Upper lobe of left lung (tissue), 6 donors: Measurements from ENCODE around the gene DNPEP. TPM values are rescaled to one million over a fixed set of nuclear protein-coding genes. Genes with fewer than 3 reads are reported as not detected.
A peak's percentile ranks its signal among the peaks of the same experiment; 100 is the strongest.

Source experiments
- ATAC-seq, 2 donors: fragments of 200-7000 bp; cut with Tn5 transposase; one replicate each; pipeline ENCODE4 v1.9.1; 2022; ENCODE audit warnings: mild to moderate bottlenecking in 2 of 2, moderate library complexity in 2 of 2; ENCODE audit not compliant: low FRiP score in 2 of 2
- DNase-seq, 2 donors: peaks; one replicate each; pipeline ENCODE4 v3.0.0-alpha.2; 2019 to 2020
- H3K27ac ChIP-seq, 4 donors: fragments of 200-600 bp; sonication (generic); one replicate each; pipeline ENCODE4 v1.5.1; 2016 to 2019
- H3K27me3 ChIP-seq, 4 donors: fragments of 200-600 bp; sonication (generic); one replicate each; pipeline ENCODE4 v1.5.1; 2017 to 2019
- H3K36me3 ChIP-seq, 4 donors: fragments of 200-600 bp; sonication (generic); one replicate each; pipeline ENCODE4 v1.5.1; 2016 to 2019
- H3K4me1 ChIP-seq, 4 donors: fragments of 200-600 bp; sonication (generic); one replicate each; pipeline ENCODE4 v1.5.1; 2018 to 2019
- H3K4me3 ChIP-seq, 4 donors: fragments of 200-600 bp; sonication (generic); one replicate each; pipeline ENCODE4 v1.5.1; 2017 to 2019; ENCODE audit warnings: mild to moderate bottlenecking in 2 of 4, moderate library complexity in 1 of 4
- H3K9me3 ChIP-seq, 4 donors: fragments of 200-600 bp; sonication (generic); one replicate each; pipeline ENCODE4 v1.5.1; 2018 to 2019
- EP300 ChIP-seq, 4 donors: sonication (generic); formaldehyde crosslinking; IDR thresholded peaks; one replicate each; pipeline ENCODE4 v1.5.1; 2017; ENCODE audit warnings: antibody characterized with exemption in 4 of 4, control low read depth in 2 of 4
- POLR2A ChIP-seq, 4 donors: fragments of 450-650 bp; IDR thresholded peaks; one replicate each; pipeline ENCODE4 v1.5.1; 2016 to 2017; ENCODE audit warnings: antibody characterized with exemption in 4 of 4, mild to moderate bottlenecking in 2 of 4
- POLR2AphosphoS5 ChIP-seq, 2 donors: sonication (generic); formaldehyde crosslinking; IDR thresholded peaks; one replicate each; pipeline ENCODE4 v1.5.1; 2017; ENCODE audit warnings: antibody characterized with exemption in 2 of 2
- WGBS, 2 donors: methylation state at CpG; one replicate each; pipeline ENCODE4 v1.1.5; 2017 to 2018; 5-methylcytosine and 5-hydroxymethylcytosine counted together
- total RNA-seq, 6 donors: library from RNA; depleted of rRNA in 4 of 6; stranded (reverse); fragments of >200 nt in 4 of 6; gene quantifications; one replicate each; pipeline versions ENCODE4 v1.1.0 to v1.2.1, GENCODE V29; 2016 to 2021
- TF ChIP-seq, protein P1 (sequence below), 6 experiments: fragments of 450-650 bp in 4 of 6; fragments of 200-600 bp in 2 of 6; sonication (generic) in 2 of 6; IDR thresholded peaks; one replicate each; pipeline ENCODE4 v1.5.1; 2016 to 2019; ENCODE audit warnings: antibody characterized with exemption in 6 of 6
- donor health status: DM: no; HTN: no; CAD: no; lungs with moderate emphysema.
- donor health status: DM: no; HTN: yes; CAD: no; lungs with severe emphysema.

Gene DNPEP
- total RNA-seq, 6 donors from 2014 or later, result 31.9 to 141 (median 75.1) TPM

DNA sequence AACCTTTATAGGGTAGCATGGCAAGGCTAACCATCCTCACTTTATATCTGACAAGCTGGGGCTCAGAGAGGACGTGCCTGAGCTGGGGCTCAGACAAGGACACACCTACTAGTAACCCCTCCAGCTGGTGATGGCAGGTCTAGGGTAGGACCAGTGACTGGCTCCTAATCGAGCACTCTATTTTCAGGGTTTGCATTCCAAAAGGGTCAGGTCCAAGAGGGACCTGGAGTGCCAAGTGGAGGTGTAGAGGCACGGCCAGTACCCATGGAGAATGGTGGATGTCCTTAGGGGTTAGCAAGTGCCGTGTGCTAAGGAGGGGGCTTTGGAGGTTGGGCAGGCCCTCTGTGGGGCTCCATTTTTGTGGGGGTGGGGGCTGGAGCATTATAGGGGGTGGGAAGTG is 29.2 kb upstream of the DNPEP start:
- TF ChIP-seq, protein P1, sequence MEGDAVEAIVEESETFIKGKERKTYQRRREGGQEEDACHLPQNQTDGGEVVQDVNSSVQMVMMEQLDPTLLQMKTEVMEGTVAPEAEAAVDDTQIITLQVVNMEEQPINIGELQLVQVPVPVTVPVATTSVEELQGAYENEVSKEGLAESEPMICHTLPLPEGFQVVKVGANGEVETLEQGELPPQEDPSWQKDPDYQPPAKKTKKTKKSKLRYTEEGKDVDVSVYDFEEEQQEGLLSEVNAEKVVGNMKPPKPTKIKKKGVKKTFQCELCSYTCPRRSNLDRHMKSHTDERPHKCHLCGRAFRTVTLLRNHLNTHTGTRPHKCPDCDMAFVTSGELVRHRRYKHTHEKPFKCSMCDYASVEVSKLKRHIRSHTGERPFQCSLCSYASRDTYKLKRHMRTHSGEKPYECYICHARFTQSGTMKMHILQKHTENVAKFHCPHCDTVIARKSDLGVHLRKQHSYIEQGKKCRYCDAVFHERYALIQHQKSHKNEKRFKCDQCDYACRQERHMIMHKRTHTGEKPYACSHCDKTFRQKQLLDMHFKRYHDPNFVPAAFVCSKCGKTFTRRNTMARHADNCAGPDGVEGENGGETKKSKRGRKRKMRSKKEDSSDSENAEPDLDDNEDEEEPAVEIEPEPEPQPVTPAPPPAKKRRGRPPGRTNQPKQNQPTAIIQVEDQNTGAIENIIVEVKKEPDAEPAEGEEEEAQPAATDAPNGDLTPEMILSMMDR (IDR thresholded peaks at IDR 0.05), result no peak
- TF ChIP-seq EP300 (IDR thresholded peaks at IDR 0.05) (no peak), POLR2A (IDR thresholded peaks at IDR 0.05) (no peak), POLR2AphosphoS5 (IDR thresholded peaks at IDR 0.05) (no peak)
- no peak for DNase-seq
- Histone ChIP-seq H3K27me3 (peaks cover 0 to 17% (median 8%) of the 10 kb centered on the region in 4 donors), H3K4me1 (peaks cover 6 to 20% (median 11%) of the 10 kb centered on the region in 4 donors), H3K9me3 (peaks cover 0 to 7% (median 0%) of the 10 kb centered on the region in 4 donors), H3K4me3 (no peak overlapping the region), H3K27ac (peak overlapping the region in 1 of 4 donors; percentile 30), H3K36me3 (no peaks in the 10 kb centered on the region)
- WGBS, 2 donors, result 73 to 86% methylated on average over 4 of the region's 4 CpGs
- ATAC-seq, result peak in 1 of 2 donors; percentile 31

DNA sequence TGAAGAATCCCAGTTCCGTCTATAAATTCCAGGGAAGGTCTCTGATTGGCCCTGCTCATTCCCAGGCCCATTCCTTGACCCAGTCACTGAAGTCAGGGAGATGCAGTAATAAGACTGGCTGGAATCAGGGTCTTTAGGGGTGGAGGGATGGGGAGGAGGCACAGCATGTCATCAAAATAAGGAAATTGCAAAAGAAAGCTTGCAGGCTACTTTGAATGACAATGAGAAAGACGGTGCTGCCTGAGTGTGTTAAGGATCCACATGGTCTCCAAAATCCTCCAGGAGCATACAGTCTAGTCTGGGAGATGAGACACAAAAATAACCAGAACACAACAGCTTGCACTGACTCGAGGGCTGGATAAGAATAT is 28.5 kb upstream of the DNPEP start:
- Histone ChIP-seq H3K27ac (no peak overlapping the region), H3K36me3 (no peaks in the 10 kb centered on the region), H3K4me3 (no peak overlapping the region), H3K9me3 (peaks cover 0 to 7% (median 0%) of the 10 kb centered on the region in 4 donors), H3K4me1 (peaks cover 6 to 20% (median 11%) of the 10 kb centered on the region in 4 donors), H3K27me3 (peaks cover 0 to 17% (median 8%) of the 10 kb centered on the region in 4 donors)
- DNase-seq, result no peak
- WGBS, 2 donors, result 35 to 48% methylated on average over 3 of the region's 3 CpGs
- no peak for TF ChIP-seq POLR2A (IDR thresholded peaks at IDR 0.05)
- TF ChIP-seq, protein P1 (IDR thresholded peaks at IDR 0.05), result no peak
- TF ChIP-seq EP300 (IDR thresholded peaks at IDR 0.05), result no peak
- no peak for TF ChIP-seq POLR2AphosphoS5 (IDR thresholded peaks at IDR 0.05)
- no peak for ATAC-seq

DNA sequence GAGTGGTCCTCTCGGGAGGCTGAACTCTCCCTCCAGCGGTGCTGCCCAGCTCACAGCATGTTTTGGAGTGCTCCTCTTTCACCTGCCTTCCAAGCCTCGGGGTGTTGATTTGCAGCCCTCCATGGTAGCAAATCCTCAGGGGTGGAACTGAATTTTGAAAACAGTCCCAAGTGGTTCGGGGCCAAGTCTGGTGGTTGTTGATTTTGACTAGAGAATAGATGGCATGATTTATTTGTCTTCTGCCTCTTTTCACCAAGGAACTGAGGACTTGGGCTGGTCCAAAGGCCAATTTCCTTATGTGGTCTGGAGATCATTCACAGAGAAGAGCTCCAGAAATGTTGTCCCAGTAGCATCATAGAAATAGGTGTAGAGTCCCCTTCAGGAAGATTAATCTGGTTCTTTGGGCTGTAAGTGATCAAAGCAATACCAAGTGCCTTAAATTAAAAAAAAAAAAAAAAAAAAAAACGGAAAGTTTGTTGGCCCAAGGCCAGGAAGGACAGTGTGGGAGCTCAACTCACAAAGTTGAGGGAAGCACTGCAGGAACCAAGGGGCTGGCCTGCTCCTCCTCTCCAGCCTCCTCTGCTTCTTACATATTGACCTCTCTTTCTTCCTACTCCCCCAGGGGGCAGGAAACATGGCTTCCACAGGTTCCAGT is 28.0 kb upstream of the DNPEP start:
- peaks cover 0 to 7% (median 0%) of the 10 kb centered on the region in 4 donors for H3K9me3 ChIP-seq
- H3K27me3 ChIP-seq, result peaks cover 0 to 17% (median 8%) of the 10 kb centered on the region in 4 donors
- no peak for TF ChIP-seq EP300 (IDR thresholded peaks at IDR 0.05)
- no peak for TF ChIP-seq POLR2A (IDR thresholded peaks at IDR 0.05)
- TF ChIP-seq POLR2AphosphoS5 (IDR thresholded peaks at IDR 0.05), result no peak
- TF ChIP-seq, protein P1 (IDR thresholded peaks at IDR 0.05), result no peak
- no peaks in the 10 kb centered on the region for H3K36me3 ChIP-seq
- DNase-seq (no peak), ATAC-seq (no peak)
- peaks cover 6 to 20% (median 11%) of the 10 kb centered on the region in 4 donors for H3K4me1 ChIP-seq
- H3K27ac ChIP-seq, result no peak overlapping the region
- 69 to 76% methylated on average over 5 of the region's 5 CpGs for WGBS, 2 donors
- no peak overlapping the region for H3K4me3 ChIP-seq

DNA sequence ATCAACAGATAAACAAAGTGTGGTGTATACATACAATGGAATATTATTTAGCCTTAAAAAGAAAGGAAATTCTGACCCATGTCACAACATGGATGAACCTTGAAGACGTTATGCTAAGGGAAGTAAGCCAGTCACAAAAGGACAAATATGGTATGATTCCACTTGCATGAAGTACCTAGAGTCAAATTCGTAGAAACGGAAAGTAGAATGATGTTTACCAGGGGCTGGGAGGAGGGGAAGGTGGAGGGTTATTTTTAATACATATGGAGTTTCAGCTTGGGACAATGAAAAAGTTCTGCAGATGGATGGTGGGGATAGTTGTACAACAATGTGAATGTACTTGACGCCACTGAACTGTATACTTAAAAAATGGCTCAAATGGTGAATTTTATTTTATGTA is 27.1 kb upstream of the DNPEP start:
- H3K4me1 ChIP-seq, result peaks cover 6 to 20% (median 11%) of the 10 kb centered on the region in 4 donors
- no peak overlapping the region for H3K4me3 ChIP-seq
- H3K27me3 ChIP-seq, result peaks cover 0 to 17% (median 8%) of the 10 kb centered on the region in 4 donors
- no peaks in the 10 kb centered on the region for H3K36me3 ChIP-seq
- TF ChIP-seq POLR2AphosphoS5 (IDR thresholded peaks at IDR 0.05) (no peak), POLR2A (IDR thresholded peaks at IDR 0.05) (no peak), EP300 (IDR thresholded peaks at IDR 0.05) (no peak)
- TF ChIP-seq, protein P1 (IDR thresholded peaks at IDR 0.05), result no peak
- DNase-seq (no peak), ATAC-seq (no peak)
- peaks cover 0 to 7% (median 0%) of the 10 kb centered on the region in 4 donors for H3K9me3 ChIP-seq
- 60 to 66% methylated on average over 4 of the region's 4 CpGs for WGBS, 2 donors
- no peak overlapping the region for H3K27ac ChIP-seq

DNA sequence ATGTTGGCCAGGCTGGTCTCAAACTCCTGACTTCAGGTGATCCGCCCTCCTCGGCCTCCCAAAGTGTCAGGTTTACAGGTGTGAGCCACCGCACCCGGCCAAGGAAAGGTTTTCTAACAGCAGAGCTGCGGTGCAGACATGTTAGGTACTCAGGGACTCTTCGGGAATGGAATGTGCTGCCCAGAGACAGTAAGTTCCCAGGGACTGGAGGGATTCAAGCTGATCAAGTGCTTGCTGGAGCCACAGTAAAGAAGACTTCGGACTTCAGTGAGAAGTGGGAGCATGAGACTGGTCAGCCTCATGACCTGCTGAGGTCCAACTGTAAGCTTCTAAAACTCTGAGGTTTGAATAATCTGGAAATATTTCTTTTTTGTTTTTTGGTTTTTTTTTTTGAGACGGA is 22.7 kb upstream of the DNPEP start:
- 88 to 91% methylated on average over 8 of the region's 8 CpGs for WGBS, 2 donors
- H3K27ac ChIP-seq, result no peak overlapping the region
- H3K27me3 ChIP-seq, result no peaks in the 10 kb centered on the region
- H3K4me1 ChIP-seq, result no peaks in the 10 kb centered on the region
- peaks cover 0 to 7% (median 0%) of the 10 kb centered on the region in 4 donors for H3K9me3 ChIP-seq
- H3K36me3 ChIP-seq, result no peaks in the 10 kb centered on the region
- no peak for ATAC-seq
- no peak for DNase-seq
- no peak for TF ChIP-seq EP300 (IDR thresholded peaks at IDR 0.05)
- no peak for TF ChIP-seq POLR2A (IDR thresholded peaks at IDR 0.05)
- TF ChIP-seq POLR2AphosphoS5 (IDR thresholded peaks at IDR 0.05), result no peak
- TF ChIP-seq, protein P1 (IDR thresholded peaks at IDR 0.05), result no peak
- H3K4me3 ChIP-seq, result no peak overlapping the region
